Endothelial cell (in vitro differentiated cells): ENCODE results near the gene KIF13A. TPM values are rescaled to one million over a fixed set of nuclear protein-coding genes. Genes with fewer than 3 reads are reported as not detected.

Source experiments
- total RNA-seq: library from RNA; stranded (reverse); fragmentation: NEBNext Ultra II Directional; extraction: Animal tissue kit (Norgen Biotek cat#: 25700); gene quantifications from one replicate; pipeline ENCODE4 v1.2.1, GENCODE V29; 2021; ENCODE audit not compliant: unreplicated experiment

KIF13A gene
- total RNA-seq, 1 donor from 2014 or later: 139 TPM

Other genes with a start within 250 kb of the KIF13A start
- 0.64 TPM for gene NHLRC1, start 135.0 kb upstream of the KIF13A start, total RNA-seq
- gene TPMT, start 167.4 kb upstream of the KIF13A start, total RNA-seq: 13.7 TPM
- 14.9 TPM for gene KDM1B, start 167.8 kb upstream of the KIF13A start, total RNA-seq